ENCODE results near the gene MTMR1.

GRCh38 chrX:150680974-150681373 lies 12.2 kb upstream of the MTMR1 start:
- TF ChIP-seq CTCF (IDR thresholded peaks at IDR 0.05; ENCODE audit: poor library complexity, severe bottlenecking) (peak; percentile 72), RAD21 (conservative IDR thresholded peaks at IDR 0.05) (peak; percentile 78)

All from neural cell (in vitro differentiated cells).